NK-92 (cell line): Measurements from ENCODE around the gene TRABD.

Experiments used
- DNase-seq: peaks from one replicate; lab custom pipeline; 2025; ENCODE audit not compliant: unreplicated experiment; lab: John Stamatoyannopoulos, UW

TRABD gene

DNA sequence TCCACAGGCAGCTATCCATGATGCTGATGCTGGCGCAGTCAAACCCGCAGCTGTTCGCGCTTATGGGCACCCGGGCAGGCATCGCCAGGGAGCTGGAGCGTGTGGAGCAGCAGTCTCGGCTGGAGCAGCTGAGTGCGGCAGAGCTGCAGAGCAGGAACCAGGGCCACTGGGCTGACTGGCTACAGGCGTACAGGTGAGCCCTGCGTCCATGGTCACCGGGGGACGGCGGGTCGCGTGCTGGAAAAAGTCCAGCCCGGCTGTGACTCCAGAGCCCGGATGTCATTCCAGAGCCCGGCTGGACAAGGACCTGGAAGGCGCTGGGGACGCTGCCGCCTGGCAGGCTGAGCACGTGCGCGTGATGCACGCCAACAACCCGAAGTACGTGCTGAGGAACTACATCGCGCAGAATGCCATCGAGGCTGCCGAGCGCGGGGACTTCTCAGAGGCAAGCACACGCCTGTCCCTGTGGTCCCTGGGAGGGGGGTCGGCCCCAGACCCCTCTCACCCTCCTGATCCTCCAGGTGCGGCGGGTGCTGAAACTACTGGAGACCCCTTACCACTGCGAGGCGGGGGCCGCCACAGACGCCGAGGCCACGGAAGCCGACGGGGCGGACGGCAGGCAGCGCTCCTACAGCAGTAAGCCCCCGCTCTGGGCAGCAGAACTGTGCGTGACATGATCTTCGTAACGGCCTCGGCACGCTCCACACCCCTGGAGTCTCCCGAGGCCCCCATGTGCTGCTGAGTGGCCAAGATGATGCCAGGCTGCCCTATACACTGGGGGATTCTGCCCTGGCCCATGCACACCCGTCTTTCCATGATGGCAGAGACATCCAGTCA lies 31.2 kb downstream of the TRABD start:
- no peak for DNase-seq

- DNase-seq = no peak
Measured at GRCh38 chr22:50217543-50218152, 31.9 kb downstream of the TRABD start.

- no peak for DNase-seq
Measured at GRCh38 chr22:50218153-50218995, 32.7 kb downstream of the TRABD start.

- DNase-seq = no peak
Measured at GRCh38 chr22:50218996-50219727, 33.4 kb downstream of the TRABD start.

DNA sequence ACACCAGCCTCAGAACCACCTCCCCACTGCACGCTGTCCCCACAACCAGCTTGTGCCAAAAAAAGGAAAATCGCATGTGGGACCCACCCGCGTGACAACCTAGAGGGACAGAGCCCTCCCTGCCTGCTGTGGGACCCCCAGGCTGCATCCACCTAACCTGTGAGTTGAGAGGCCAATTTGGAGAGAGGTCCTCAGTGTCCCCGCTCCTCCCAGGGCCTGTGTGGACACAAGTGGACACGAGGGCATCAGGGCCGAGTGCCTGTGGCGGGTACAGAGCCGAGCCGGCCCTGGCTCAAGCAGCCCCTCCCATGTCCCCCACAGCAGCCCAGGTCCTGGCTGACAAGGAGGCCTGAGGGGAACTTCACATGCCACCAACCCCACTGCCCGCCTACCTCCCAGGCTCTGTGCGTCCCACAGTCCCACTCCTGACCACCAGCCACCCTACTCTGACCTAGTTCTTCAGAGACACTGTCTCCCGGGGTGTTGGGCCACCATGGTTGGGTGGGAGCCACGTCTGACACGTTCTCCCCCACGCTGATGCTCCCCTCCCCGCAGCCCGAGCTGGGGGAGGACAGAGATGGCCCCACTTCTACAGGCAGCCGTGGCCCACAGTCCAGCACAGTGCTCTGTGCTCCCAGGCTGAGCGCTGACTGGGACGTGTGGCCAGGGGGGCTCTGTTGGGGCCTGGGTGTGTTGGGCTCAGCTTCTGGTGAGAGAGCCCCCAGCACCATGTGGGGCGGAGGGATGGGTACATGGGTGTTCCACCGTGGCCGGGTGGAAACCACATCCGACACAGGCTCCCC lies 34.3 kb downstream of the TRABD start:
- no peak for DNase-seq

GRCh38 chr22:50220603-50221409 lies 35.1 kb downstream of the TRABD start:
- DNase-seq = no peak

GRCh38 chr22:50221410-50222300 lies 35.9 kb downstream of the TRABD start:
- DNase-seq = no peak

- DNase-seq = no peak
Measured at GRCh38 chr22:50222508-50222907, 36.8 kb downstream of the TRABD start.

GRCh38 chr22:50224071-50224470 lies 38.4 kb downstream of the TRABD start:
- no peak for DNase-seq

DNA sequence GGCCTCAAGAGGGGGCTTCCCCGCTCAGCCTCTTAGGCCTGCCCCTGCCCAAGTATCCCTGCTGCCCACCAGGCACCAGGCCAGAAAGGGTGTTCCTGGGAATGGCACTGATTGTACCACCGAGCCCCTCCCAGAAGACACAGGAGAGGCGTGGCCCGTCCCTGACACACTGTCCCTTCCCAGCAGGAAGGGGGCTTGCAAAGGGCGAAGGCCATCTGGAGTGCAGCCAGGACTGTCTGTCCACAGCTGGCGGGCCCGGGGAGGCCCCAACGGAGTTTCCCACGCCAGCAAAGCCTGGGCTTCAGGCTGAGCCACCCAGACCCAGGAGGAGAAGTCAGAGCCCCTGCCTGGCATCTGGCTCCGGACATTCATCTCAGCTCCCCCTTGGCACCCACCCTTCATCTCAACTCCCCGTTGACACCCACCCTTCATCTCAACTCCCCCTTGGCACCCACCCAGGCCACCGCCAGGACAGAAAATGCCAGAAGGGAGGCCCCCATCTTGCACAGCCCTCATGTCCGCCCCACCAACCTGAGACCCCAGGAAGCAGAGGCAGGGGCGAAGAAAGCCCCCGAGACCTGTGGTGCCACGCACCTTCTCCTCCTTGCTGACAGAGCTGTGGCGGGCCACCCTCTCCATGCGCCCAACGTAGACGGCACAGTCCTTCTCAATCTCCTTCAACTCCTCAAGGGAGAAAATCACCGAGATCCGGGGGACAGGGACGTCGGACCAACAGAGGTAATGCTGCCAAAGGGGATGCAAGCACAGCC lies 39.7 kb downstream of the TRABD start:
- DNase-seq = no peak

DNA sequence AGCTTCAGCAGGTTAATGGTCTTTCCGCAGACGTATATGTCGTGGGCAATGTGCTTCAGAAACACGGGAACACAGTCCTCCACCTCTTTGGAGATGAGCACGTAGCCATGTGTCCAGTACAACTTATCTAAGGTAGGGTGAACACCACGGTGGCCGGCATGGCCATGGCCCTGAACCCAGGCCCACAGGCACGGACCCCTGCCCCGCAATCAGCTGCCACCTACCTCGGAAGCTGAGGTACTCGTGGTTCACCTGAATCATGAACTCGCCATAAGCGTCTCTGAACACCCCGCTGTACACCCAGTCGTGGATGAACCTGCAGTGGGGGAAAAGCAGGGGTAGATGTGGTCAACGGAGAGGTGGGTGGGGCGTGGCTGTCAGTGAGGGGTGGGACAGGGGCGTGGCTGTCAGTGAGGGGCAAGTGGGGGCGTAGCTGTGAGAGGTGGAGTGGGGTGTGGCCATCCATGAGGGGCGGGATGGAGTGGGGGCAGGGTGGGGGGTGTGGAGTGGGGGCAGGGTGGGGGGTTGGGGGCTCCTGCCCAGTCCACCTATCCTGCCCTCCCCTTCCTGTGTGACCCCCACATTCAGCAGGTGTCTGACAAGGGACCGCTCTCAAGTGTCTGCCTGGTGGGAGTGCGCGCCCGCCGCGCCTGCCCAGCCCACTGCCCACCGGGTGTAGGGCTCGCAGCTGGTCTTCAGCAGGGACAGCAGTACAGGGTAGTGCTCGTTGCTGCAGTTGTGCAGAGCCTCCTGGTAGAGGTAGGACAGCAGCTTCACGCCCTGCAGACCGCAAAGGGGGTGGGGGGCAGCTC lies 40.6 kb downstream of the TRABD start:
- no peak for DNase-seq

GRCh38 chr22:50226875-50227165 lies 41.1 kb downstream of the TRABD start:
- DNase-seq = no peak

- DNase-seq = no peak
Measured at GRCh38 chr22:50227579-50228215, 42.0 kb downstream of the TRABD start.

DNA sequence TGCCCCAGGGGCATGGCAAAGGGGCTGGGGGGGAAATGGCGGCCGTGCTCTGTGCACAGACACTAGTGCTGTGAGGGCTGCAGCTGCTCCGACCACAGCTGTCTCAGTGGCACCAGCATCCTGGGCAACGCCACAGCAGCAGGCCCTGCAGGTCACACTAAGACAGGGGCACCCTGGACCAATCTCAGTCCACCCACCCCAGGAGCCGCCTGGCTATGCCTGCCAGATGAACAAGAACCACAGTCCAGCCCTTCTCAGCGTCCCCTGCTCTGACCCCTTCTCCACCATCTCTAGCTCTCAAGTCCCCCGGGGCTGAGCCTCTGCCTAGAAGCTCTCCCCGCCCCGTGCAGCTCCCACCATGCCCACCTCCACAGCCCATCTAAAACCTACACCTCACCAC lies 42.7 kb downstream of the TRABD start:
- DNase-seq = no peak

DNA sequence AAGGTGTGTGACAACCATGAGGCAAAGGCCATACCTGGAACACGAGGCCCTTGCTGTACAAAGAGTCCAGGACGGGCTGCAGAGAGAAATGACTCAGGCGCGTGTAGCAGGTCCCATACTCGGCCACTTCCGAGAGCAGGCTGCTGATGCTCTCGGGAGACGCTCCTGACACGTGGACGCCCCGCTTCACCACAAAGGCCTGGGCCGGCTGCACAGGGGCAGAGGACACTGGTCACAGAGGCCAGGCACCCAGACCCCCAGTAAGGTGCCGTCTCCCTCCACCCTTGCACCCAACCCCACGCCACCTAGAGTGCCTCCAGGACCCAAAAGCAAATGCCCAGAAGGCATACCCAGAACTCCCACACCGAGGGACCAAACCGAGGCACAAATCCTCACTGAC lies 43.7 kb downstream of the TRABD start:
- no peak for DNase-seq

DNA sequence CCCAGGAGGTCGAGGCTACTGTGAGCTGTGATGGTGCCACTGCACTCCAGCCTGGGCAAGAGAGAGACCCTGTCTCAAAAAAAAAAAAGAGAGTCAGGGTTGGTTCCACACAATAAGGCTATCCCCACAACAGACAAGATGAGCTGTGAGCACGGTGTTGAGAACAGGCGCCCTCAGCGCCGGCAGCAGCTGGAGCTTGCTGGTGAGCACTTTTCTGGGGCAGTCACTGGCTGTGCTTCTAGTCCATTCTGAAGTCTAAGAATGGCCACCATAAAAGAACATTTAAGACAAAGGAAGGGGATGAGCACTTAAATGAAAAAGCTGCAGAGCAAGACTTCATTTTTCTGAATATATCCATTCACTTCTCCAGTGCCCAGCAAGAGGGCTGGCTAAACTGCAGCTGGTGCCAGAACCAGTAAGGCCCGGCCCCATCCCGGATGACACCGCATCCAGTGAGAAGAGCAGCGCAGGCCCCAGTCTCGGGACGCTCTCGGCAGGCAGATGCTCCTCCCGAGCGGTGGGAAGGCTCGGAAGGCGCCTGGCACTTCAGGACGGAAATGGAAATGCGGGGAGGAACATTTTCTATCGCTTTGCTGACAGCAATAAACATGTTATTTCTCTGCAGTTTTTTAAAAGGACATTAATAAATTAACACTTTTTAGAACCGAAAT lies 46.9 kb downstream of the TRABD start:
- DNase-seq = no peak
